GM21423 (cell line): ENCODE data around the gene TEDC2.
A peak's percentile ranks its signal among the peaks of the same experiment; 100 is the strongest.

Experiments
- ATAC-seq: cut with Tn5 transposase; IDR thresholded peaks from one replicate; pipeline ENCODE4 v1.9.1; 2021; ENCODE audit warnings: mild to moderate bottlenecking, moderate library complexity; ENCODE audit not compliant: unreplicated experiment

TEDC2 gene

DNA sequence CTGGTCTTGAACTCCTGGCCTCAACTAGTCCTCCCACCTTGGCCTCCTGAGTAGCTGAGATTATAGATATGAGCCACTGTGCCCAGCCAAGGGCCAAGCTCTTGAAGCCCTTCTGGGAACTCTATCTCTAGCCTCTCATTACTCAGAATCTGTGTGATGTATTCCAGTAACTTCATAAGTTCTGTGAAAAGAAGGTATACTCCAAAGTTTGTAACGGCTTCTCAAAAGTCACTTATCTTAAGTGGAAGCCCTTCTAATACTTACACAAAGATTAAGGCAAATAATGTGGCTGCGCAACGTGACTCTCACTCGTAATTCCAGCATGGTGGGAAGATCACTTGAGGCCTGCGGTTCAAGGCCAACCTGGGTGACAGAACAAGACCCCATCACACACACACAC lies 34.7 kb downstream of the TEDC2 start:
- no peak for ATAC-seq

DNA sequence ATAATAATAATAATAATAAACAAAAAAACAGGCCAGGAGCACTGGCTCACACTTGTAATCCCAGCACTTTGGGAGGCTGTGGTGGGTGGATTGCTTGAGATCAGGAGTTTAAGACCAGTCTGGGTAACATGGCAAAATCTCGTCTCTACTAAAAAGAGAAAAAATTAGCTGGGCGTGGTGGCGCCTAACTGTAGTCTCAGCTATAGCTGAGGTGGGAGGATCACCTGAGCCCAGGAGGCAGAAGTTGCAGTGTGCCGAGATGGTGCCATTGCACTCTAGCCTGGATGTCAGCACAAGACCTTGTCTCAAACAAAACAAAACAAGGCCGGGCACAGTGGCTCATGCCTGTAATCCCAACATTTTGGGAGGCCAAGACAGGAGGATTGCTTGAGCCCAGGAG lies 35.1 kb downstream of the TEDC2 start:
- ATAC-seq: no peak

DNA sequence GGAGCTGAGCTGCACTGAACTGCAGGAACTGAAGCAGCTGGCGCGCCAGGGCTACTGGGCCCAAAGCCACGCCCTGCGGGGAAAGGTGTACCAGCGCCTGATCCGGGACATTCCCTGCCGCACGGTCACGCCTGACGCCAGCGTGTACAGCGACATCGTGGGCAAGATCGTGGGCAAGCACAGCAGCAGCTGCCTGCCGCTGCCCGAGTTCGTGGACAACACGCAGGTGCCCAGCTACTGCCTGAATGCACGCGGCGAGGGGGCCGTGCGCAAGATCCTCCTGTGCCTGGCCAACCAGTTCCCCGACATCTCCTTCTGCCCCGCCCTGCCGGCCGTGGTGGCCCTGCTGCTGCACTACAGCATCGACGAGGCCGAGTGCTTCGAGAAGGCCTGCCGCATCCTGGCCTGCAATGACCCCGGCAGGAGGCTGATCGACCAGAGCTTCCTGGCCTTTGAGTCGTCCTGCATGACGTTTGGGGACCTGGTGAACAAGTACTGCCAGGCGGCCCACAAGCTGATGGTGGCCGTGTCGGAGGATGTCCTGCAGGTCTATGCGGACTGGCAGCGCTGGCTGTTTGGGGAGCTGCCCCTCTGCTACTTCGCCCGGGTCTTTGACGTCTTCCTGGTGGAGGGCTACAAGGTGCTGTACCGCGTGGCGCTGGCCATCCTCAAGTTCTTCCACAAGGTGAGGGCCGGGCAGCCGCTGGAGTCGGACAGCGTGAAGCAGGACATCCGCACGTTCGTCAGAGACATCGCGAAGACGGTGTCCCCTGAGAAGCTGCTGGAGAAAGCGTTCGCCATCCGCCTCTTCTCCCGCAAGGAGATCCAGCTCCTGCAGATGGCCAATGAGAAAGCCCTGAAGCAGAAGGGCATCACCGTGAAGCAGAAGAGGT lies 36.6 kb downstream of the TEDC2 start:
- ATAC-seq: no peak

DNA sequence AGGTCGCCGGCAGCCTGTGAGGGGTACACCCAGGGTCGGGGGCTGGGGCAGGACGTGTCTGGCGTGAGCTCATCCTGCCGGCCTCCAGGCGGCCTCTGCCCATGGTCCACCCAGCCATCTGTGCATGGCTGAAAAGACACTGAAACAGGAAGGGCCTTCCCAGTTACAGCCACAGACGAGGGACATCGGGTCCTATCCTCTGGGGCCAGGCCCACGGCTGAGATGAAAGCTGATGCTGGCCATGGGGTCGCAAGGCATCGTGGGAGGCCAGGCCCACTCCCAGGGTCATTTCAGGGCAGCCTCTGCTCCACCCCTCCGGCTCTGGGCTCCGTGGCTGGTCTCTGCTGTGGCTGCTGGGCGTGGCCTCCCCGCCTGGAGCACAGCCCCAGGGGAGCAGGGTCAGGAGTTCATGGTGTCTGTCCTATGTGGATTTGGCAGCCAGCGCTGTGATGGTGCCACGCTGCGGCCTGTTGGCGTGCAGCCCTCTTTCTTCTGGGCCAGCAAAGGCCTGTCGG lies 37.3 kb downstream of the TEDC2 start:
- ATAC-seq: no peak

DNA sequence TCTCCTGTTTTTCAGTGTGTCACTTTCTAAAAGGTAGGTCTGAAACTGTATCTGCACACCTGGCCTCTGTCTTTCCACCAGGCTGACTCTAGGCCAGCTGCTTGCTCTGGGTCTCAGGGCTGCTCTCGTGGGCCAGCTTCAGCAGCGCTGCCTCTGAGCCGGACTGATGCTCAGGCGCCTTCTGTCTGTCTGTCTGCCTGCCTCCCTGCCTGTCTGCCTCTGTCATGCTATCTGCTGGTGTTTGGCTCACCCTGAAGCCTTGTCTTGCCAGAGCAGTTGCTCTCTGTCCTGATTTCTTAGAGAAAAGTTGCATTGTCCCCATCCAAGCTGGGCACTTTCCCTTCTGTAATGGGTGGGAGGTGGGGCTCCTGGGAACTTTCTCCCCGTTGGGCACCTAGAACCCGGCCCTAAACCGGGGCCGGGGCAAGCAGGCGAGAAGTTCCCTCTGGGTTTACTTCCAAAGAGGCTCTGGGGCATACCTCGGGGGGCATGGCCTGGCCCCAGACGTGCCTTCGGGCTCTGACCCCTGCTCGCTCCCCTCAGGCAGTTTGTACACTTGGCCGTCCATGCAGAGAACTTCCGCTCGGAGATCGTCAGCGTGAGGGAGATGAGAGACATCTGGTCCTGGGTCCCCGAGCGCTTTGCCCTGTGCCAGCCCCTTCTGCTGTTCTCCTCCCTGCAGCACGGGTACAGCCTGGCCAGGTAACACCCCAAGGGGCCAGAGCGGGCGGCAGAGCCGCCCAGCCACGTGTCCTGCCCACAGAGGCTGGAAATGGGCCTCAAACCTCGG lies 38.0 kb downstream of the TEDC2 start:
- ATAC-seq: no peak

DNA sequence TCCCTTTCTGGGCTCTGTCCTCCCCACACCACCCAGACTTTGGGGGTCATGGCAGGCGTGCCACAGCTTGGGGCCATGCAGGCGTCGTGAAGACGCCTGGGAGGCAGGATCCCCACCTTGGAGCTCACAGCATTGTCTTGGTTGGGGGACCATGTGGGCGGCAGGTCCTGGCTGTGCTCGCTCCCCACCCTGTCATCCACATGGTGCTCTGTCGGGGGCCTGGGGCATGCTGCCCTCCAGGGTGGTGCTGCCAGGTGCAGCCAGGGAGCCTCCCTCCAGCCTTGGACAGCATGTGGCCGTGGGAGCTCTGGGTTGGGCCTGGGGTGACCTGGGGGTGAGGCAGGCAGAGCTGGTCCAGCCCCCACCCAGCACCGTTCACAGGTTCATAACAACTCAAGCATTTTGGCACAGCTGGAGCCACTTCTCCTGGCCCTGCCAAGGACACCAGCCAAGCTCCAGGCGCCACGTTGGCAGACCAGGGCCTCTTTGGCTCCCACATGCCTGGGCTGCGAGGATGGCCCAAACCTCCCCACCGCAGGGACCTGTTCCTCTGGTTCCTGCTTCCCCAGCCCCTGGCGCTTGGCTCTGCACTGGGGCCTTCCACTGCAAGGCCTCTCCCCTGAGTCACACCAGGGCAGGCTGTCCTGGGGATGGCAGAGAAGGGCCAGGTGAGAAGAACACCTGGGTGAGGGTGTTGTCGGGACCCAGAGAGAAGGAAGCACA lies 38.8 kb downstream of the TEDC2 start:
- no peak for ATAC-seq

DNA sequence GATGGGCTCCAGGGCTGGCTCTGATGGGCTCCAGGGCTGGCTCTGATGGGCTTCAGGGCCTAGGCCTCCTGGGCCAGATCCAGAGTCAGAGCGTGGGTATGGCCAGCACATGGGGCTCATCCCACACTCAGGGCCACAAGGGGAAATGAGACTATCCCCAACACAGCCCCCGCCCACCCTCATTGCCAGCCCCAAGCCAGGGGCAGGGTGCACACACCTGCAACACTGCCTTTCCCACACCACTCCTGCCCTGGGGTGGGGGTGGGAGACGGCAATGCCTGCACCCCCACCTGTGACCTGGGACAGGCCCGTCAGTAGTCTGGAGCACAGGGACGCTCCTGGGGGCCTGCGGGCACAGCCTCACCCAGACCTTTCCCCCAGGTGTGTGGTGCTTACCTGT lies 39.5 kb downstream of the TEDC2 start:
- ATAC-seq: no peak

DNA sequence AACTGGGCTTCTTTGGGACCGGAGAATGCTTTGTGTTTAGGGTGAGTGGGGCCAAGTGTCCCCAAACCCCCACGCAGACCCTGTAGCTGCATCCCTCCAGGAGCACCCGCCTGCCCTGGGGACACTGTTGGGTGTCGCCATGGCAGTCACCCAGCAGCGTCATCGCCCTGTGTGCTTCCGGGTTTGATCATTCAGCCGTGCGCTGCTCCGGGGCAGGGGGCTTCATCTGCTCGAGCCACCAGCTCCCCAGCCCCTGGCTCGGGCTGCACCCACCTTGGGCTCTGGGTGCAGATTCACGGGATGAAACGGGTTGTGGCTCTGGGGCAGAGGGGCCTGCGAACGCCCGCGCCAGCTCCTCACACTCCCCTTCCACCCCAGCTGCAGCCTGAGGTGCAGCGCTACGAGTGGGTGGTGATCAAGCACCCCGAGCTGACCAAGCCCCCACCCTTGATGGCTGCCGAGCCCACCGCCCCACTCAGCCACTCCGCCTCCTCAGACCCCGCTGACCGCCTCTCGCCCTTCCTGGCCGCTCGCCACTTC lies 40.1 kb downstream of the TEDC2 start:
- no peak for ATAC-seq

DNA sequence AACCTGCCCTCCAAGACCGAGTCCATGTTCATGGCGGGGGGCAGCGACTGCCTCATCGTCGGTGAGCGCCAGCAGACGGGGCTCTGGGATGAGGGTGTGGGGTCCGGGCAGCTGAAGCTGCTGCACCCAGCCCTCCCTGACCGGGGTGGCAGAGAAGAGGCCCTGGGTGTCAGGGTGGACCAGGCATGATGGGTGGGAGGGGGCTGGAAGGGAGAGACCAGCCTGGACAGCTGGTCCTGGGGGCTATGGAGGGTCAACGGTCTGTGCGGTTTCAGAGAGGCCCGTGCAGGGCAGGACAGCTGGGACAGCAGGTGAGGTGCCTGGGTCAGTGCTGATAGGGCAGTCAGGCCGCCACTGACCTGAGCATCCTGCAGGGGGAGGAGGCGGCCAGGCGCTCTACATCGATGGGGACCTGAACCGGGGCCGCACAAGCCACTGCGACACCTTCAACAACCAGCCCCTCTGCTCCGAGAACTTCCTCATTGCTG lies 40.6 kb downstream of the TEDC2 start:
- ATAC-seq: no peak

DNA sequence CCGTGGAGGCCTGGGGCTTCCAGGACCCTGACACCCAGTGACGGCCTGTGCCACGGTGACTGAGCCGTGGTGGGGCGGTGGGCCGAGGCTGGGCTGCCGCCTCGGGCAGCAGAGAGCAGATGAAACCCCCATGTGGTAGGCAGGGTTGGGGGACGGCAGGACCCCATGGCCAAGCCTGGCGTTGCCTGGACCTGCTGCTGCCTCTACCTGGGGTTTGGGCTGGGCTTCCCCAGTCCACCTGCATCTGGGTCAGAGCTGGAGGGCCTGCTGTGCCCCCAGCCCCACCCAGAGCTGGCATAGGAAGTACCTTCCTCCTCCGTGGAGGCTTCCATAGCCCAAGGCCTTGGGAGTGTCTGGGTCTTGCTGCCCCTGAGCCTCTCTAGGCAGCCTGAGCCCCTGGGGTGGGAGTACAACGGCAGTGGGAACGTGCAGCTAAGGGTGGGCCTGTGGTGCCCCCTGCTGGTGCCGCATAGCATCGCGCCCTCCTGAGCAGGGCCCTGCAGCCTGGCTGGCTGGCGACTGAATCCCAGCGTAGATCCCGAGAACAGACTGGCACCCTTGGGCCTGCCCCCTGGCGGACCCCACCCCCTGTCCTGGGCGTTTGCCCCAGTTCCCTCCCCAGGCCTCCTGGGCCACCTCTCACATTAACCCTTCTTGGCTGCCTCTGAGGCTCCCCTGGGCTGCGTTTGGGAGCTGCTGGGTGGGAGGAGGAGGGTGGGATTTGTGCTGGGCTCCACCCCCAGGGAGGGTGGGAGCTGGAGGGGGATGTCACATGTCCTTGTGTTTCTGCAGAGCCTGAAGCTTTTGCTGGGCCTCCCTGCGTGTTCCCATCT lies 41.2 kb downstream of the TEDC2 start:
- ATAC-seq: peak; percentile 59

DNA sequence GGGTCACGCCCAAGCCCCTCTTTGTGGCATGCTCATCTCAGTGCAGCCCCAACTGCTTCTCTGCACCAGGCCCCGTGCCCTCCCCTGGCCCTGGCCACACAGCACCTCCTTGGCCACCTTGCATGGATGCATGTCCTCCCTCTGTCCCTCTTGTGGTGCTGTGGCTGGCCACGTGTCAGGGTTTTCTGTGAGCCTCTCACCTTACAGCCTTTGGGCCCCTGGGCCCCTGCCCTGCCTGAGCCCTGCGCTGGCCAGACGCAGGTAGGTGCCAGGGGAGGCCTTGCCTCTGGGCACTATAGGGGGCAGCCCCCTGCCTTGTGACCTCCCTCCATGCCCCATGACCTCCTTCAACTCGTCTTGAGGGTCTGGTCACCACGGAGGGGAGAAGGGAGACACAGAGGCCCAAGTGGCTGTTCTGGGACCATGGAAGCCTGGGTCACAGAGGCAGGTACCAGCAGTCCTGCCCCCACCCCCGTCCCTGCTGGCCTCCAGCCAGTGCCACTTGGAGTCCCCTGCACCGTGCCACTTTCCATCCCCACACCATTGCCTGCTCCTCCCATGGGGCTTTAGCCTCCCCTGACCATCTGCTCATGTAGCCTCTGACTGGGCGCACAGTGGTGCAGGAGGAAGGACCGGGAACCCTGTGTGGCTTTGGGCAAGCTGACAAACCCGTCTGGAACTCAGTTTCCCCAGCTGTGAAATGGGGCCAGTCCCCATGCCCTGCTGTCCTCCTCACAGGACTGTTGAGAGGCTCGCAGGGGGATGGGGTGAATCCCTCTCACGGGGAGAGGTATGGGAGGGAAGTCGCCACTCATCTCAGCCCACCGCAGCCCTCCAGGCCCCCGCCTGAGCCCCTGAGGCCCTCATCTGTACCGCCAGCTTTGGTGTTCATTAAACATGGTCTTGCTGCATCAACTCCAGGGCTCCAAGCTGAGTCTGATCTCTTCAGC lies 42.3 kb downstream of the TEDC2 start:
- no peak for ATAC-seq

DNA sequence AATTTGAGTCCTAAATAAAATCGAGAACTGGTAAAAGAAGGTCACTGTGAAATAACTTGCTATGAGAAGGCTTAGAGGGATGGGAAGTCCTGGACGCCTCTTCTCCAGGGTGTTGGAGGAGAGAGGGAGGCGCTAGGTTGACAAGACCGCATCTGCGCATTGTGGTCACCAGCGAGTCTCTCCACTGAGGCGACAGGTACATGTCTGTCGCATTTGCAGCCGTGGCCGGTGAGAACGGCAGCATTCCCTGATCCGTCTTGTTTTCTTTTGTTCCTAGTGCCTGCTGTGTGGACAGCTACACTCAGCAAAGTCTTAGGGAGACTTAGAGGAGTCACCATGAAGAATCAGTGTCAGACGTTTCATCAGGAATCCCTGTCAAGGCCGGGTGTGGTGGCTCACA lies 45.8 kb downstream of the TEDC2 start:
- ATAC-seq: no peak

DNA sequence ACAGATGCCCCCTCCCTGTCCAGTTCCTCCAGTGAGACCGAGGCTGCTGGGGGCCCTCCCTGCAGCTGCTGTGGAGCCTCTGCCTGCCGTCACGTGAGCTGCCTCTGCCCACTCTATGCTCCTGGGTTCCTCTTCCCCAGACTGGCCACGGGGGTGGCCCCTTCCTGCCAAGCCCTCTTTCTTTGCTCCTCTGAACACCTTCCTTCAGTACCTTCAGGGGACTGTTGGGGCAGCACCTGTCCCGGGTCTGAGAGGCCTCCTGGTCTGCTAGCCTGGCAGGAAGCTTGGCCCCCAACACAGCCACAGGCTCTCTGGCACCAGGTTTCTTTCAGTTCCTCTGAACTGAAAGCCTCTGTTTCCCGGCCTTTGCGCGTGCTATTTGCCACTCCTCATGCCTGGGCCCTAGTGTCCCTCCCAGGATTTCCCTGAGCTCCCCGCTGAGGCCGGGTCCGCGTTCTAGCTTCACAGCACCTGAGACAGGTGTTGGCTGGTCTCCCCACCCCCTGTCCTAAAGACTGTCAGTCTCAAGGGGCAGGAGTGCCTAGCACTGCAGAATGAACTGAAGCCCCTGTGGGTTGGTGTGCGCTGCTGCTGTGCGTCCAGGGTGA lies 47.2 kb downstream of the TEDC2 start:
- ATAC-seq: peak; percentile 62

DNA sequence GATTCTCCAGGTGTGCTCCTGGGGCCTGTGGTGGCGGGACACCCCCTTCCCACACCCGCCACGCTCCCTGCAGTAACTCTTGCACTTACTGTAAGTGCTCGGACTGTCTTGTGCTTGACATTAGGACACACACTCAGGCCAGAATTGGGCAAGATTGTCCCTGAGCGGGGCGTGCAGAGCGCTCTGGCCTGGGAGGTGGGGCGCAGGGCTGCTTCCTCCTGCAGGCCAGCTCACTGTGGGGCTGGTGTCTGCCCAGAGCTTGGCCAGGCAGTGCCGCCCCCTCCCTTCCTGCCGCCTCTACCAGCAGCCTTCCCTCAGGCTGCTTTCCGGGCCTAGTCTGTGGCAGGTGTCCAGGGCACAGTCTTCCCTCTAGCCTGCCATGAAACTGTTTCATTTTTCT lies 47.8 kb downstream of the TEDC2 start:
- ATAC-seq: peak; percentile 5

DNA sequence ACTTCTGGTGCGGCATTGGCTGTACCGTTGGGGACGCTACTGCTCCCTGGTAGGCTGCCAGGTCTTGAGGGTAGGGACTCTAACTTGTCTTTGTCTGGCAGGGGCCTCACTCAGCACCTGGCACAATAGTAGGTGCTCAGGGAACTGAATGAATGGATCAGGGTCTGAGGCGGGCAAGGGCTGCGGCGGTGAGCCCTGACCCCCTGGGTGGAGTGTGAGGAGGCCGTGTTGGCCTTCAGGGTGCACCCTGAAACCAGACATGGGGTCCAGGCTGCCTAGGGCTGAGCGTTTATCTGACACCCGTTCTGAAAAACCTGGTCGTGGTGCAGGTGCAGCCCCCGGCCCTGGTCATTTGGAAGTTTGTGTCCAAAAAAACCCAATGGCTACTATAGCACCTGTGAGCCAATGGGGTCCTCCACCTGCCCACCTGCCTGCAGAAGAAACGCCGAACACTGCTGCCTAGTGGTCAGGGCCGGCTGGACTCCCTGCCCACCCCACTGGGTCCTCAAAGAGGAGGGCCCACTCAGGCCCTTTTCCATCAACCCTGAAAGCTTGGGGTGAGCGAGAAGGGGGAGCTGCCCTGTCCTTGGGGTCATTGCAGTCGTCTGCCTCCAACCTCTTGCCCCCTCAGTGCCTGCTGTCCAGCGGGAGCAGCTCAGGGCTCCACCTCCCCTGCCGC lies 49.0 kb downstream of the TEDC2 start:
- ATAC-seq: no peak

DNA sequence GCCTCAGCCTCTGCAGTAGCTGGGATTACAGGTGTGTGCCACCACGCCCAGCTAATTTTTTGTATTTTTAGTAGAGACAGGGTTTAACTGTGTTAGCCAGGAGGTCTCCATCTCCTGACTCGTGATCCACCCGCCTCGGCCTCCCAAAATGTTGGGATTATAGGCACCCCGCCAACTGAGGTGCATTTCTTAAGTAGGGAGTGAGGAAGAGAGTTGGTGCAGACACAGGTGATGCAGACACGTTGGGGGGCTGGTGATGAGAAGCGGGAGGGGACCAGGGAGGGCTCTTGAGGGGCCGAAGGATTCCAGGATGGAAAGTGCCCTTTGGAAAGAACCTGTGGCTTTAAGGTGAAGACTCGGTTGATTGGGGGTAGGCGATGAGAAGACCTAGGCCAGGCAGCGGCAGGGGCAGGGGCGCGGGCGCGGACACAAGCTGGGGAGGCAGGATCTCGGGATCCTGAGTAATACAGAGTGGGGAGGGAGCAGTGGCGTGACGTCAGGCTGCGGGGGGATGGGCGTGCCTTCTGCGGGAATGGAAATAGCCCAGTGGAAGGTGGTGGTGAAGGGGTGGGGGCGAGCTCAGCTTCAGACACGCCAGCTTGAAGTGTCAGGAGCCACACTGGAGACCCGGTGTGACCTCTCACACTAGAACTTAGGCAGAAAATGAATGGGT lies 51.4 kb downstream of the TEDC2 start:
- no peak for ATAC-seq

DNA sequence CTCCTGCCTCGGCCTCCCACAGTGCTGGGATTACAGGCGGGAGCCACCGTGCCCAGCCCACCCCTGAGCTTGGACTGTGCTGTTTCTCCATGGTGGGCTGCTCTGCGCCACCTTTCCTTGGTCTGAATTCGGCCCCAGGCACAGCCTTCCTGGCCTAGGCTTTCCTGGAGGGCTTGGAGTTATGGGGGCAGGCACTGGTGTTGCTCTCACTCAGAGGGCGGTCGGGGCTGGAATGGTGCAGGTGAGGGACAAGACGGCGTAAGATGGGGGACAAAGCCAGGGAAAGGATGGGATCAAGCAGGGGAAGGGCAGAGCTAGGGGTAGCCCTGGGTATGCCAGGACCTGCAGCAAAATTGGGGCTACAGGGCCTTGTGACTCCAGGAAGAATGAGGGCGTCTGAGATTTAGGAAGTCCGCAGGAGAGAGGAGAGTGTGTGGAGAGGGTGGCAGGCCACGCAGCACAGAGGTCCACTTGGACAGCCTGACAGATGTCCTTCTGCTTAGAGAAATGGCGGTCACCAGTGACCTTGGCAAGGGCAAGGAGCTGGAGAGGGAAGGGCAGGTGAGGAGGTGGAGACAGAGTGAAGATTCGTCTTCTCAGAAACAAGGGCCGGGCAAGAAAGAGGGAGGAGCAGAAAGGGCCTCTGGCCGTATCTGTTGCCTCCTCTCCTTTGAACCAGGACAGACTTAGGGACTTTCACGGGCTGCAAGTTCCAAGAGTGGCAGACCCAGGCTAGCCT lies 52.3 kb downstream of the TEDC2 start:
- ATAC-seq: no peak
